HG03565 (cell line): ENCODE data around the gene ANXA2R.
"Not testable (repeated sequence)": the region's sequence is repeated elsewhere in the genome, so short reads cannot be mapped to it uniquely, and the experiment has no call there.

Source experiments
- ATAC-seq: cut with Tn5 transposase; IDR thresholded peaks from one replicate; pipeline ENCODE4 v1.9.1; 2021; ENCODE audit warnings: mild to moderate bottlenecking, moderate library complexity; ENCODE audit not compliant: unreplicated experiment

ANXA2R gene

DNA sequence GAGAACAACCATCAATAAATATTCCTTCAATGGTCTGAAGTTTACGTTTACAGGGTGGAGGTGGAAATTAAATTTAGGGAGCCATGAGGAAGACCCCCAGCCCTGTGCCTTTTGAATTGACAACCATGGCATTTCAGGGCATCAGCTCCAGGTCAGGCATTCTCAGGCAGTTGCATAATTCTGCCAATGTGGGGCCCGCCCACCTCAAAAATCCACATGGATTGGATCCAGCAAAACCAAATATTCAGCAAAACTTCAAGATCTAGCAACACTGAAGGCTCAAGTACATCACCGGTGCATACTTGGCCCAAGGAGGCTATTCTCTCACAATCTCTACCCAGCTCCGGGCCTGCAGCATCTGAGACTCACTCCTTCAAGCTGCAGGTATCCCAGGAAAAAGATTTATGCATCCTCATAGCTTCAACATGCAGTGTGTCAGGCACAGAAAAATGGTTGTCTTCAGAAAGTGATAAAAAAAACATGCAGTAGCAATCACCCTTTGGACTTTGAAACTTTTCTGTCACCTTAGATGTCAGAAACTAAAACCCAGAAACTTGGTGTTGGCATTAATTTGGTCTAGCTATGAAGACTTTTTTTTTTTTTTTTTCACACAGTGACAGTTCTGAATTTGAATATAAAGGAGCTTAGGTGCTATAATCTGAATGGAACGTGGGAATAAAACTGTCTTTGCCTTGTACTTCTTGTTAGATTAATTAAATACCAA, 21.4 kb upstream of the ANXA2R start:
- ATAC-seq = no peak

DNA sequence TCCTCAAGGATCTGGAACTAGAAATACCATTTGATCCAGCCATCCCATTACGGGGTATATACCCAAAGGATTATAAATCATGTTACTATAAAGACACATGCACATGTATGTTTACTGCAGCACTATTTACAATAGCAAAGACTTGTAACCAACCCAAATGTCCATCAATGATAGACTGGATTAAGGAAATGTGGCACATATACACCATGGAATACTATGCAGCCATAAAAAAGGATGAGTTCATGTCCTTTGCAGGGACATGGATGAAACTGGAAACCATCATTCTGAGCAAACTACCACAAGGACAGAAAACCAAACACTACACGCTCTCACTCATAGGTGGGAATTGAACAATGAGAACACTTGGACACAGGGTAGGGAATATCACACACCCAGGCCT, 19.9 kb upstream of the ANXA2R start:
- ATAC-seq = not testable (repeated sequence)

DNA sequence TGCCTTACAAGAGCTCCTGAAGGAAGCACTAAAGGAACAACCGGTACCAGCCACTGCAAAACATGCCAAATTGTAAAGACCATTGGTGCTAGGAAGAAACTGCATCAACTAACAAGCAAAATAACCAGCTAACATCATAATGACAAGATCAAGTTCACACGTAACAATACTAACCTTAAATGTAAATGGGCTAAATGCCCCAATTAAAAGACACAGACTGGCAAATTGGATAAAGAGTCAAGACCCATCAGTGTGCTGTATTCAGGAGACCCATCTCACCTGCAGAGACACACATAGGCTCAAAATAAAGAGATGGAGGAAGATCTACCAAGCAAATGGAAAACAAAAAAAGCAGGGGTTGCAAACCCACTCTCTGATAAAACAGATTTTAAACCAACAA, 15.0 kb upstream of the ANXA2R start:
- not testable (repeated sequence) for ATAC-seq

DNA sequence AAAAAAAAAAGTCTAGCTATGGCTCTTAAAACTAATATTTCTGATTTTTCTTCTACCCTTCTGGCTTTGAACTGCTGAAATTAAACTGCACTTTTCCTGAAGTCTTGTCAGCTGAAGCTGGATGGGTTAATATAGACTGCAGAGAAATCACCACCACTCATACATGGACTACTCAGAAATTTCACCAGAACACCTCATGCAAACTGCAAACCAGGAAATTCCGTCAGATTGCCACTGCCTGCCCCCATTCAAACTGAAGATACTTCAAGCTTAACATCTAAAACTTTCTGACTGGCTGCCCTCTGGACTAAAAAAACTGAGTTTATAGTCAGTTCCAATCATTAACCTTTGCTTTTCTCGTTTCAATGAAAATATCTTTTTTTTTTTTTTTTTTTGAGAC, 11.6 kb upstream of the ANXA2R start:
- ATAC-seq = no peak

DNA sequence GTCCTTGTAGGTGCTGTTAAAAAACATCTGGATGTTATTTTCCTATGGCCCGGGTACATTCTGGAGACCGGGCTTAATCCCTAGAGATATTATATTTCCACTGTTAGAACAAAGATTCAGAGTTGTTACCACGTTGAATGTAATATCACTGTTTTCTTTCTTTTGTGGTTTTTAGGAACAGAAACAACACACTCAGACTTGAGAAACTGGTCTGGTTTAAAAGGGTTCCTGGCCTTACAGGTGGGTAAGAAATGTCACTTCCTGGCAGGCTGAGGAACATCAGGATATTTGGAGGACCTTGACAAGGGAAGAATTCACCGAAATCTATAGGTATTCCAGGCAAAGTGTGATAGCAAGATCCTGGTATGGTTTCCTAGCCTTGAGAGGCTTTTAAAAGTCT, 10.3 kb upstream of the ANXA2R start:
- no peak for ATAC-seq

DNA sequence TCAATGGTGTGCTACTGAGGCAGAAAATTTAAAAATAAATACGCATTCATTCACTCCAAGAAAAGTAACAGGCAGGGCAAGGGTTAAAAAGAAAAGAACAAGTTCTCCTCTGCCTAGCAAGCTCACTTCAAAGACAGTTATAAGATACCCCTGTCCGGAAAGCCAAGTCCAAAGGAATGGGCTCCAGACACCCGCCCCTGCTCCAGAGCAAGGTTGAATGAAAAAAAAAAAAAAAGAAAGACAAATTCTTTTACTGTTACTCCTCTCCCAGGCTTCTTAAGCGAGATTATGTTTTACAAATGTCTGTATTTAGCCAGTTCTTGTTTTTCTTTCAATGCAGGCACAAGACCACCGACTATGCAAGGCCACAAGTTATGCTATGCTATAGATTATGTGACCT, 9.1 kb upstream of the ANXA2R start:
- no peak for ATAC-seq

DNA sequence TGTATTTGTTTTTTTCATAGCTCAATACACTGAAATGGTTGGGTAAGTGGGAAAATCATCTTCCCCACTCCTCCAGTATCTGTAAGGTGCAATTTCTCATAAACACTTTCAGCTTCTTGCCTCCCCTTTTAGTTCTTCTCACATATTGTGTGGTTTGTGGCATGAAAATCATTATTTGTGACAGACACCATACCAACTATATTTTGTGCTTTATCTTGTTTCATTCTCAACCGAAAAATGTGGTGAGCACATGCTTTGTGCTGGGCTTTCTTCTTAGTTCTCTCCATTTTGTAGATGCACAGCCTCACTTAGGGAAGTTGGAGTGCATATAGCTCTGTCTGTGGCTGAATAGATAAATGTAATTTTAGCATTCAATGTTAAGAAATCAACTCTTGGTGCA, 6.4 kb upstream of the ANXA2R start:
- ATAC-seq = no peak

DNA sequence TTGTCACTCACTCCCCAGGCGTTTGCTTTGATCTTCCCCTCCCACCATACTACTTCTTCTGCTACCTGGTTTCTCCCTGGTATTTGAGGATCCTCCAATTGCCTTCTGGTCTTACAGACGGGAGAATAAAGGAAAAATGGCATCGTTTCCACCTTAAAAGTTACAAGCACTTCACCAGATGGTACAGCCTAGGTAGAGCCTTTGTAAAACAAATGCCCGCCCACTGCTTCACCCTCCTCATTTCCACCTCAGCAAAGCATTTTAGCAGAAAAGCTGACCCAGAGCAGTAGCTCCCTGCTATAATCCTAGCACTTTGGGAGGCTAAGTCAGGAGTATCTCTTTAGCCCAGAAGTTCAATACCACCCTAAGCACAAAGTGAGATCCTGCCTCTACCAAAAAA, 5.1 kb upstream of the ANXA2R start:
- ATAC-seq = no peak

DNA sequence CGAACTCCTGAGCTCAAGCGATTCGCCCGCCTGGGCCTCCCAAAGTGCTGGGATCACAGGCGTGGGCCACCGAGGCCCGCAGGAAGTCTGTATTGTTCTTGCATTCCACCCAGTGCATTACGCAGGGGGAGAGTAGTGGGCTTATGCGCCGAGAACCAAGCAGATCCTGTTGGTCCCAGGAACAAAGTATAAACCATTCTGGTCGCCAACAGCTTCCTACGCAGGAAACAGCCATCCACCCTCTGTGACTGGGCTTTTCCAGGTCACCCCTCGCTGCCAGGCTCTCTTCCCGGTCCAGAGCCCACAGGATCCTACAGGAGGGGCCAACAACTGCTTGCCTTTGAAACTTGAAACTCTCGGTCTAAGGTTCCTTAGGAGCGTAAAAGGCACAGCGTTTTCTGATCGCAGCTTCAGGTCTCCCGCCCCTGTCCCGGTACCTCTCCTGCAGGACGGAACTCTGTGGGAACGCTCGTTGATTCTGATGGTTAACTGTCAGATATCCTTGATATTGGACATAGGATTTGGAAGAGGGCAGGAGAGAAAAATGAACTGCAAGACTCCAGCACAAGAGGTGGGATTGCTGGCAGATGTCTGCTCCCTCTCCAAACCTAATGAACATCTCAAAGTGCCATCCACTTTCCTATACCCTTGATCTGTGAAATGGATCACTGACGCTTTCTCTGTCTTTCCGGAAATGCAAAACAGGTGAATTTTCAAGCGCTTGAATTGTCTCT, 4.2 kb upstream of the ANXA2R start:
- no peak for ATAC-seq

DNA sequence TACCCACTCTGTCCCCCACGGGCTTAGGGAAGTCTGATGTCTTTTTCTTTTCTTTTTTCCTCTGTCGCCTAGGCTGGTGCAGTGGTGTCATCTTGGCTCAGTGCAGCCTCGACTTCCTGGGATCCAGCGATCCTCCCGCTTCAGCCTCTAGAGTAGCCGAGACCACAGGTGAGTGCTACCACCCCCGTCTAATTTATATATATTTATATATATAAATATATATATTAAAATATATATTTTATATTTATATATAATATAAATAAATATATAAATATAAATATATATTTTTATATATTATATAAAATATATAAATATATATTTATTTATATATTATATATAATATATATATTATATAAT, 3.3 kb upstream of the ANXA2R start:
- no peak for ATAC-seq

DNA sequence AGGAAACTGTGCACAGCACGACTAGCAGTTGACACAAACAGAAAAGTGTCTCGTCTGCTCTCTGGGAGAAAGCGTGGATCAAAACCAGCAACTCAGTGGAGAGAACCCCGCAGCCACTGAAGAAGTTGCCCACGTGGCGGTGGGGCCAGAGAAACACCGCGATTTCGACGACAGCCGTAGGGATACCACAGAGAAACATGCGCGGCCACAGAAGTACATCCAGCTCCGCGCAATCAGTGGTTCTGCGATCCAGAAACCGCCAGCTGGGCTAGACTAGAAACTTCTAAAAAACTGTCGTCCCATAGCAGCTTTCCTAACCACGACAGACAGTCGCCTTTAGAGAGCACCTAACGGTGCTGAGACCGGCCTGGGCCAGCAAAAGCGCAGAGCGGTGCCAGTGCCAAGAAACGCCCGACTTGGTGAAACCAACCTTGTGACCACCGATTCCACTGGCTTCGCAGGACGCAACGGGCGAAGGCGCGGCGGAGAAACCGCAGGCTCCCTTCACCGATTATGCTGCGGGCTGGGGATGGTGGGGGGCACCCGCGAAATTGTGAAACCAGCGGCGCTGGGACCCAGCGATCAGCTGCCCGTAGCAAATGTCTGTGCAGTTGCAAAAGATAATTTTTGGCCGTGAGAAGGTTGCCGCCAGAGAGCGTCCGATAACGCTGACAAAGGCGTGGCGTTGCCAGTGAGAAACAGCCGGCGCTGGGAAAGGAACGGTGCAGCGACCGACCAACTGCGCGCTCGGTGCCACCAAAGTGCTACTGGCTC, 2.7 kb upstream of the ANXA2R start:
- no peak for ATAC-seq

DNA sequence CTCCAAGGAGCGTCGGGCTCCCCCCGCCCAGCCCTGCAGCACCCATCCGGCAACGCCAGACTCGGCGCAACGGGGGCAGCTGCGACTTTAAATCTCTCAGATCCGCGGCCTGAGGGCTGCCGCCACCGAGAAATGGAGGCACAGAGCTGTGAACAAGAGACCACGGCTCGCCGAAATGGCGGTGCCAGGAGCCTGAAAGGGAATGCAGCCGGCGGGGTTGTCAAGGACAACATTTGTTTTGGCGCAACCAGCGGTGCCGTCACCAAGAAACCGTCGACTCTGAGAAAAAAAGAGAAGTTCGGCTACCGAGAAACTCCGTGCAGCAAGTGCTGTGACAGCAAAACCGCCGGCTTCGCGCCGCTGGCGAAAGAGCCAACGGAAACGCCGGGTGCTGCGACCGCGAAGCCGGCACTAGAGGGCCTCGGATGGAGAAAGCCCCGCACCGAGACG, 2.1 kb upstream of the ANXA2R start:
- peak; percentile 25 for ATAC-seq

DNA sequence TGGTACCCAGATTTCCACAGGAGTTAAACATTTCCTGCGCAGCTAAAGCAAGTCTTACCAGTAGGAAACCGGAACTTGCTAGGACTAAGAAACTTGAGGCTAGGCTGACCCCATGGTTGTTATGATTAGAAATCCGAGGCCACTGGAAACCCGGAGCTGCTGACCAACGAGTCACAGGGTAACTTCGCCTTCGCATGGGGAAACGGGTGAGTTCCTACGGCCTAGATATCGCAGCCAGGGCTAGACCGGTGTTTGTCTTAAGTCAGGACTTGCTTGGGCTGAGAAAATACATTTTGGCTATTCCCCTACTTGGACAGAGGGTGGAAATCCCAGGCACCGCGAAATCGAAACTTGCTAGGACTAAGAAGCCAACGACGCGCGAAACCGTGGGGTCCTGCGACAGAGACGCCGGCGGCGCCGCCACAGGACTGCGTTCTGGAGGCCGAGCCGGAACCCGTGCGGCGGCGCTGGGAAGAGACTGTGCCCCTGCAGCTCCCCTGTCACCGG, 1.6 kb upstream of the ANXA2R start:
- ATAC-seq = peak; percentile 3

DNA sequence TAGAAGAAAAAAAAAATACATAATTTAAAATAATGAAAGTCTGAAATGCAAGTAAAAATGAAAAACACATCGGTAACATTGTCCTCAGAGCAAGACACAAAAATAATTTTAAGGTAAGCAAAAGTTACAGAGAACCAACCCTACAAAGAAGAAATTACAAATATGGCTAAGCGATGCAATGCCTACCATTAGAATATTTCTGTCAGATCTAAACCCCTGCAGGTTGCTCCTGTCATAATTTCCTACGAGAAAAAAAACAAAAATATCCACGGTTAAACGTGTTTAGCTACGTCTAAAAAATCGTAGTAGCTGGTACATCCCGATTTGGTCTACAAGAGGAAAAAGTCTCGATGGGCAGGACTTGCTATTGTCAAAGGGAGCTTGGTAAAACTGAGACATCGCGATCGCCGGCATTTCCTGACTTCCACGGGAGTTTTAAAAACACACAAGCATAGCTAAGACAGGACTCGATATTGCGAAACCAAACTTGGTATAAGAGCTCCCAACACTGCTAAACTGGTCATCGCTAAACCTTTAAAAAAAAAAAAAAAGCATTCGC, 1.1 kb upstream of the ANXA2R start:
- ATAC-seq = no peak

DNA sequence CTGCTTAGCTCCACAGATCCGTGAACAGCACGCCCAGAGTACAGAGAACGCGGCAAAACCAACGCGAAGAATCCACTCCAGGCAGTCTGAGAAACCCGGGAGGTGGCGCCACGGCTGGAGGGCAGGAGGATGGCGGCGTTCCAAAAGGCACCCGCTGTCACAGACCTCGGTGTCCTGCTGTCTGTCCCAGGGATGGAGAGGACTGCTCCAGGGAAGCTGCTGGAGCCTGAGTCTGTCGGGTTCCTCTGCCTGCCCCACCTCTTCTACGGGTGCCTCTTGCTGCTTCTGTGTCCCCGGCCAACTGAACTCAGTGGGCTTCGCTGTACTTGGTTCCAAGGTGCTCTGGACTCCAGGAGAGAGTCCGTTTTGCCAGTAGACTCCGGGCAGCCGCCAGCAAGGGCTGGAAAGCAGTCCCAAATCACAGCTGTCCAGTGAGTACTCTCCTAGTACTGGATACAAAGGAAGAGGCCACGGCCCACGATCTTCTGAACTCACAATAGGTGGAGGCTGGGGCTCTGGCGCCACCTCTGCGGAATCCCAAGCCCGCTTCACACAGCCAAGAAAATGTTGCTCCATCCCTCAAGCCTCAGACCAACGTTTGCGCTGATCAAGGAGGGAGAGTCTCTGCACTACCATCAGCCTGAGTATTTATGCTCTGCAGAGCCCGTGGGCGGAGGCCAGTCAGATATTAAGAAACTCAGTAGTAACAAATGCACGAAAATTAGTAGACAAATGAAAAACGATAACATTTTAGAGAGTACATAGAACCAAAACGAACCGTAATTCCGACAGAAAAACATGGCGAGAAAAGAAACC, 440 bp downstream of the ANXA2R start:
- no peak for ATAC-seq

DNA sequence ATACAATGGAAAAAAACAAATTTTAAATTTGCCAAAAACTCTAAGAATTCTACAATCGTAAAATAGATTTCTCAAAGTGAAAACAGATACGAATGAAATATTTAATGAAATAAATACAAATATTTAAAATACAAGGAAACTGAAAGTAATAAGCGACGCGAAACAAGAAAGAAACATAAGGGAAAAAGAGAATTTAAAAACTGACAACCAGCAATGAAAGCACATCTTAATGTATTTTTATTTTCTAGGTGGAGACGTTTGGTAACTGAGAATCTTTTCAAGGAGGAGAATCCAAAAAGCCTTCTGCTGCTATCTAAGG, 1.0 kb downstream of the ANXA2R start:
- no peak for ATAC-seq

DNA sequence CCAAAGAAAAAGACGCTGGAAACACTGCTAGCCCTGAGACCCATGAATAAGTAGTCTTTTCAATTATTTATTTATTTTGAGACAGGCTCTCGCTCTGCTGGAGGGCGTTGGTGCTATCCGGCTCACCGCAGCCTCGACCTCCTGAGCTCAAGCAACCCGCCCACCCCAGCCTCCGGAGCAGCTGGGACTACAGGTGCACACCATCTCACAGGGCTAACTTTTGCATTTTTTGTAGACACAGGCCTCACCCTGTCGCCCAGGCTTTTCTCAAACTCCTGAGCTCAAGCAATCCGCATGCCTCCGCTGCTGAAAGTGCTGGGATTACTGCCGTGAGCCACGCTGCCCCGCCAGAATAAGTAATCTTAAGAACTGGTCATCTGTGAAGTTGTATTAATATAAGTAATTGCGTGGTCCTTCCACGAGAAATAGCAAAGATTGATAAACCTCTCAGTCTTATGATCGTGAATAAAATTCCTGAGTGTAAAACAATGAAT, 1.6 kb downstream of the ANXA2R start:
- no peak for ATAC-seq

DNA sequence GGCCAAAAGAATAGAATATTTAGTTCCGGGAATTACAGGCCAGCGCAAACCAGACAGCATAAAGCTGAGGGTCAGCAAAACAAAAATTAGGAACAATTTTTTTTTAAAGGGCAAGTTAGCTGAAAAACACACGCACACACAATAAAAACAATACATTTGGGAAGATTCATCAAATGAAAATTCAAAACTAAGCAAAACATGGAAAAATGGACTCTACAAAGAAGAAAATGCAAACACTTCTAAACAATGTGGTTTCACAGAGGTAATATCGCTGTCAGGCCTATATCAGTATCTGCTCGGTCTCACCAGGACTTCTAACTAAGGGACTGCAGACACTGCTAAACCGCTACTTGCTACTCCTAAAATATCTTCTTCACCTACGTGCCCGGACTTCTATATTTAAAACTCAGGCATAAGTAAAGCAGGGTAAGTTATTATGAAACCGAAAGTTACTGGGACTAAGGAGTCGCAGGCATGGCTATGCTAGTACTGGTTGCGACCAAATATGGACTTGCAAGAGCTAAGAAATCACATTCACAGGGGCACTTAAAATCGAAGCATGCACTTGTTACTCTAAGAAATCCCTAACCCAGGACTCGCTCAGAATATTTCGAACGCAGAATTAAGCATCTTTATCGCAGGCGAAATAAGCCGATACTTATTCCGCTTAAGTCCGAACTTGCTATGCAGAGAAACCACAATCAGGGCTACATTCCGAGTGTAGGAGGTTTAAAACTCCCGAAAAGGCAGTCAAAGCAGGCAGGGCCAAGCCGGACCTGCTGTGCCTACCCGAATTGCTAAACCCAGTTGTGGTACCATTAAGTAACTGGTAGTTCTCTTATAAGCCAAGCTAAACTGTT, 2.3 kb downstream of the ANXA2R start:
- peak; percentile 26 for ATAC-seq

DNA sequence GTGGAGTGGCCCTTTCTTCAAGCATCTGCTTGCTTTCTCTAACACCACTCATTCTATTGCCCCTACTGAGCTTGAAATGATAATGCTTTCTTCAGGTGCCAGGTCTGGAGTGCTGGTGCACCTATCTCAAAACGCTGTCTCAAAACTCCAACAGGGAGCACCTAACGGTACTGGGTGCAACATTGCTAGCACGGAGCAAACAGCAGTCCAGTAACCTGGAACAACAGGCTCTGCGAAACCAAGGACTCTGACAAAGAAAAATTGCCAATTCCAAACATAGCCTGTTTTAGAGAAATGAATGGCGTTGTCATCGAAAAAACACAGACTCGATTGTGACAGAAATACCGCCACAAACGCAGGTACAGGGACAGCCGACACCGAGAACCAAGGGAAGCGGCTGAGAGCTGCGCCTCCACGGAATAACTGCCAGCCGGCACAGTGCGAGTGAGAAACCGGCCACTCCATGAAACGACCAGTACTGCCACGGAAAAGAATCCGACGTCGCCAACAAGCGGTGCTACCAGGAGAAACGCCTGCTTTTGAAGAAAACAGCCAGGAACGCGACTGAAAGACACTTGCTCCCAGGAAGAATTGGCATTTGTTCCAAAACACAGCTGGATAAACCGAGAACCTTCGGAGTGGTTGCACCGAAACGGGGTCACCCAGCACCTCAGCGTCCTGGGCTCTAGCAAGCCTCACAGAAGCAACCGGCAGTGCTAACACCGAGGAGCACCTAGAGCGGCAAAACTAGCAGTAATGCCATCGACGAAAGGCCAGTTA, 3.1 kb downstream of the ANXA2R start:
- no peak for ATAC-seq
